WTC11 (cell line): Measurements from ENCODE around the gene DCLRE1A. TPM values are rescaled to one million over a fixed set of nuclear protein-coding genes. Genes with fewer than 3 reads are reported as not detected.

Experiments used
- ATAC-seq: fragments of 200-7000 bp; cut with Tn5 transposase; 2 replicates; pipeline ENCODE4 v1.10.0; 2021; ENCODE audit warnings: mild to moderate bottlenecking, moderate library complexity
- CTCF ChIA-PET: fragments of 300-600 bp; sonication (Branson Sonifier 250); formaldehyde crosslinking; loops from one replicate; lab custom pipeline; 2021; ENCODE audit warnings: antibody characterized with exemption; lab: Charles Lee
- POLR2A ChIA-PET: fragments of 350-600 bp; sonication (Branson Sonifier 250); formaldehyde crosslinking; loops from one replicate; lab custom pipeline; 2021; ENCODE audit warnings: antibody characterized with exemption; lab: Charles Lee
- DNase-seq: peaks from one replicate; pipeline ENCODE4 v3.0.0; 2021; ENCODE audit warnings: low spot score
- H3K27ac Mint-ChIP-seq: 2 replicates; pipeline ENCODE4 v1.8.0; 2021; ENCODE audit warnings: mixed read lengths
- H3K27me3 Mint-ChIP-seq: 2 replicates; pipeline ENCODE4 v1.8.0; 2021; ENCODE audit warnings: low read depth, mild to moderate bottlenecking, moderate library complexity, mixed read lengths
- H3K36me3 Mint-ChIP-seq: 2 replicates; pipeline ENCODE4 v1.8.0; 2021; ENCODE audit warnings: mixed read lengths
- H3K4me1 Mint-ChIP-seq: 2 replicates; pipeline ENCODE4 v1.8.0; 2022; ENCODE audit warnings: mixed read lengths
- H3K4me3 Mint-ChIP-seq: 2 replicates; pipeline ENCODE4 v1.8.0; 2021; ENCODE audit warnings: mild to moderate bottlenecking, moderate library complexity, mixed read lengths
- H3K9me3 Mint-ChIP-seq: 2 replicates; pipeline ENCODE4 v1.8.0; 2021; ENCODE audit warnings: mixed read lengths
- ATF1 ChIP-seq: sonication (generic); formaldehyde crosslinking; IDR thresholded peaks from 2 replicates; pipeline ENCODE4 v1.8.1; 2023; ENCODE audit warnings: mild to moderate bottlenecking, moderate library complexity, missing genetic modification reagents
- ATF3 ChIP-seq: sonication (generic); formaldehyde crosslinking; conservative IDR thresholded peaks from 2 replicates; pipeline ENCODE4 v1.8.1; 2022; ENCODE audit warnings: mild to moderate bottlenecking, missing genetic modification reagents
- CREM ChIP-seq: sonication (generic); formaldehyde crosslinking; IDR thresholded peaks from 2 replicates; pipeline ENCODE4 v1.8.1; 2022; ENCODE audit warnings: mild to moderate bottlenecking, missing genetic modification reagents, moderate library complexity
- E2F5 ChIP-seq: sonication (generic); formaldehyde crosslinking; IDR thresholded peaks from 2 replicates; pipeline ENCODE4 v1.8.1; 2022; ENCODE audit warnings: mild to moderate bottlenecking, moderate library complexity, missing genetic modification reagents
- ESRRA ChIP-seq: sonication (generic); formaldehyde crosslinking; IDR thresholded peaks from 2 replicates; pipeline ENCODE4 v1.8.1; 2022; ENCODE audit warnings: mild to moderate bottlenecking, missing genetic modification reagents, borderline replicate concordance
- FOXP4 ChIP-seq: sonication (generic); formaldehyde crosslinking; IDR thresholded peaks from 2 replicates; pipeline ENCODE4 v1.8.0; 2022; ENCODE audit warnings: mild to moderate bottlenecking, missing genetic modification reagents
- HMGA2 ChIP-seq: fragments of 250-450 bp; sonication (Bioruptor Pico); IDR thresholded peaks from 2 replicates; pipeline ENCODE4 v1.4.0; 2021; ENCODE audit warnings: mild to moderate bottlenecking, moderate library complexity
- JAZF1 ChIP-seq: fragments of 250-450 bp; sonication (Bioruptor Pico); IDR thresholded peaks from 2 replicates; pipeline ENCODE4 v1.9.0; 2021; ENCODE audit warnings: moderate library complexity, mild to moderate bottlenecking, inconsistent platforms
- KAT7 ChIP-seq: sonication (generic); formaldehyde crosslinking; IDR thresholded peaks from 2 replicates; pipeline ENCODE4 v1.8.1; 2023; ENCODE audit warnings: missing genetic modification reagents, mild to moderate bottlenecking, borderline replicate concordance
- MAX ChIP-seq: sonication (generic); formaldehyde crosslinking; IDR thresholded peaks from 2 replicates; pipeline ENCODE4 v1.8.0; 2022; ENCODE audit warnings: mild to moderate bottlenecking, missing genetic modification reagents
- NFE2L1 ChIP-seq: sonication (generic); formaldehyde crosslinking; IDR thresholded peaks from 2 replicates; pipeline ENCODE4 v1.8.1; 2023; ENCODE audit warnings: missing genetic modification reagents
- NR2C2 ChIP-seq: sonication (generic); formaldehyde crosslinking; IDR thresholded peaks from 2 replicates; pipeline ENCODE4 v1.8.0; 2022; ENCODE audit warnings: mild to moderate bottlenecking, missing genetic modification reagents
- SMAD3 ChIP-seq: sonication (generic); formaldehyde crosslinking; IDR thresholded peaks from 2 replicates; pipeline ENCODE4 v1.8.0; 2022; ENCODE audit warnings: missing genetic modification reagents, mild to moderate bottlenecking, borderline replicate concordance
- TEAD4 ChIP-seq: sonication (generic); formaldehyde crosslinking; IDR thresholded peaks from 2 replicates; pipeline ENCODE4 v1.8.0; 2022; ENCODE audit warnings: mild to moderate bottlenecking, missing genetic modification reagents
- ZNF121 ChIP-seq: sonication (generic); formaldehyde crosslinking; IDR thresholded peaks from 2 replicates; pipeline ENCODE4 v1.8.0; 2023; ENCODE audit warnings: missing genetic modification reagents
- ZNF263 ChIP-seq: sonication (generic); formaldehyde crosslinking; IDR thresholded peaks from 2 replicates; pipeline ENCODE4 v1.8.1; 2022; ENCODE audit warnings: low read depth, mild to moderate bottlenecking, moderate library complexity, missing genetic modification reagents
- total RNA-seq: library from RNA; stranded (reverse); gene quantifications from 3 replicates; pipeline ENCODE4 v1.2.3, GENCODE V29; 2021
- TF ChIP-seq, protein P1 (sequence below): sonication (generic); formaldehyde crosslinking; conservative IDR thresholded peaks from 2 replicates; pipeline ENCODE4 v1.8.1; 2023; ENCODE audit warnings: mild to moderate bottlenecking, low read depth, missing genetic modification reagents, moderate library complexity
- TF ChIP-seq, protein P2 (sequence below): sonication (generic); formaldehyde crosslinking; IDR thresholded peaks from 2 replicates; pipeline ENCODE4 v1.8.1; 2023; ENCODE audit warnings: mild to moderate bottlenecking, missing genetic modification reagents
- TF ChIP-seq, protein P3 (sequence below): fragments of 250-450 bp; sonication (Bioruptor Pico); IDR thresholded peaks from 2 replicates; pipeline ENCODE4 v1.9.0; 2021; ENCODE audit warnings: mild to moderate bottlenecking
- TF ChIP-seq, protein P4 (sequence below): sonication (generic); formaldehyde crosslinking; IDR thresholded peaks from 2 replicates; pipeline ENCODE4 v1.8.0; 2023; ENCODE audit warnings: missing genetic modification reagents, mild to moderate bottlenecking, borderline replicate concordance
- TF ChIP-seq, protein P5 (sequence below): sonication (generic); formaldehyde crosslinking; IDR thresholded peaks from 2 replicates; pipeline ENCODE4 v1.8.1; 2023; ENCODE audit warnings: mild to moderate bottlenecking, missing genetic modification reagents, moderate library complexity
- TF ChIP-seq, protein P6 (sequence below): sonication (generic); formaldehyde crosslinking; IDR thresholded peaks from 2 replicates; pipeline ENCODE4 v1.8.1; 2023; ENCODE audit warnings: mild to moderate bottlenecking, missing genetic modification reagents, moderate library complexity

DCLRE1A gene
- total RNA-seq, 1 experiment from 2014 or later, result 11.3 TPM

GRCh38 chr10:113853578-113854012 is 287 bp downstream of the DCLRE1A start (continued):
- TF ChIP-seq, protein P1, sequence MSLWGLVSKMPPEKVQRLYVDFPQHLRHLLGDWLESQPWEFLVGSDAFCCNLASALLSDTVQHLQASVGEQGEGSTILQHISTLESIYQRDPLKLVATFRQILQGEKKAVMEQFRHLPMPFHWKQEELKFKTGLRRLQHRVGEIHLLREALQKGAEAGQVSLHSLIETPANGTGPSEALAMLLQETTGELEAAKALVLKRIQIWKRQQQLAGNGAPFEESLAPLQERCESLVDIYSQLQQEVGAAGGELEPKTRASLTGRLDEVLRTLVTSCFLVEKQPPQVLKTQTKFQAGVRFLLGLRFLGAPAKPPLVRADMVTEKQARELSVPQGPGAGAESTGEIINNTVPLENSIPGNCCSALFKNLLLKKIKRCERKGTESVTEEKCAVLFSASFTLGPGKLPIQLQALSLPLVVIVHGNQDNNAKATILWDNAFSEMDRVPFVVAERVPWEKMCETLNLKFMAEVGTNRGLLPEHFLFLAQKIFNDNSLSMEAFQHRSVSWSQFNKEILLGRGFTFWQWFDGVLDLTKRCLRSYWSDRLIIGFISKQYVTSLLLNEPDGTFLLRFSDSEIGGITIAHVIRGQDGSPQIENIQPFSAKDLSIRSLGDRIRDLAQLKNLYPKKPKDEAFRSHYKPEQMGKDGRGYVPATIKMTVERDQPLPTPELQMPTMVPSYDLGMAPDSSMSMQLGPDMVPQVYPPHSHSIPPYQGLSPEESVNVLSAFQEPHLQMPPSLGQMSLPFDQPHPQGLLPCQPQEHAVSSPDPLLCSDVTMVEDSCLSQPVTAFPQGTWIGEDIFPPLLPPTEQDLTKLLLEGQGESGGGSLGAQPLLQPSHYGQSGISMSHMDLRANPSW (CRISPR knock-in tag), result no peak
- no peak for TF ChIP-seq CREM
- TF ChIP-seq NR2C2 (CRISPR knock-in tag), result no peak

- ATAC-seq, result no peak
- DNase-seq, result no peak
- Mint-ChIP-seq H3K4me3 (no peak overlapping the region), H3K9me3 (no peaks in the 10 kb centered on the region)
- ChIA-PET CTCF (interaction anchor here (1.3 kb wide), 1 partner anchor 23 kb away, joined by 3 read pairs; no protein-coding TSS in a partner anchor), POLR2A (no interaction called here)
- TF ChIP-seq ZNF263 (CRISPR knock-in tag) (no peak), ATF3 (CRISPR knock-in tag) (no peak), JAZF1 (CRISPR knock-in tag) (no peak), SMAD3 (CRISPR knock-in tag) (no peak), KAT7 (no peak), E2F5 (no peak), FOXP4 (CRISPR knock-in tag) (no peak), ZNF121 (CRISPR knock-in tag) (no peak), CREM (no peak), ESRRA (no peak), NFE2L1 (CRISPR knock-in tag) (no peak), HMGA2 (CRISPR knock-in tag) (no peak), ATF1 (CRISPR knock-in tag) (no peak), MAX (CRISPR knock-in tag) (no peak), TEAD4 (no peak)
- TF ChIP-seq, protein P2, sequence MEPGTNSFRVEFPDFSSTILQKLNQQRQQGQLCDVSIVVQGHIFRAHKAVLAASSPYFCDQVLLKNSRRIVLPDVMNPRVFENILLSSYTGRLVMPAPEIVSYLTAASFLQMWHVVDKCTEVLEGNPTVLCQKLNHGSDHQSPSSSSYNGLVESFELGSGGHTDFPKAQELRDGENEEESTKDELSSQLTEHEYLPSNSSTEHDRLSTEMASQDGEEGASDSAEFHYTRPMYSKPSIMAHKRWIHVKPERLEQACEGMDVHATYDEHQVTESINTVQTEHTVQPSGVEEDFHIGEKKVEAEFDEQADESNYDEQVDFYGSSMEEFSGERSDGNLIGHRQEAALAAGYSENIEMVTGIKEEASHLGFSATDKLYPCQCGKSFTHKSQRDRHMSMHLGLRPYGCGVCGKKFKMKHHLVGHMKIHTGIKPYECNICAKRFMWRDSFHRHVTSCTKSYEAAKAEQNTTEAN (CRISPR knock-in tag), result no peak
- TF ChIP-seq, protein P3, sequence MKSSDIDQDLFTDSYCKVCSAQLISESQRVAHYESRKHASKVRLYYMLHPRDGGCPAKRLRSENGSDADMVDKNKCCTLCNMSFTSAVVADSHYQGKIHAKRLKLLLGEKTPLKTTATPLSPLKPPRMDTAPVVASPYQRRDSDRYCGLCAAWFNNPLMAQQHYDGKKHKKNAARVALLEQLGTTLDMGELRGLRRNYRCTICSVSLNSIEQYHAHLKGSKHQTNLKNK, result no peak
- TF ChIP-seq, protein P4, sequence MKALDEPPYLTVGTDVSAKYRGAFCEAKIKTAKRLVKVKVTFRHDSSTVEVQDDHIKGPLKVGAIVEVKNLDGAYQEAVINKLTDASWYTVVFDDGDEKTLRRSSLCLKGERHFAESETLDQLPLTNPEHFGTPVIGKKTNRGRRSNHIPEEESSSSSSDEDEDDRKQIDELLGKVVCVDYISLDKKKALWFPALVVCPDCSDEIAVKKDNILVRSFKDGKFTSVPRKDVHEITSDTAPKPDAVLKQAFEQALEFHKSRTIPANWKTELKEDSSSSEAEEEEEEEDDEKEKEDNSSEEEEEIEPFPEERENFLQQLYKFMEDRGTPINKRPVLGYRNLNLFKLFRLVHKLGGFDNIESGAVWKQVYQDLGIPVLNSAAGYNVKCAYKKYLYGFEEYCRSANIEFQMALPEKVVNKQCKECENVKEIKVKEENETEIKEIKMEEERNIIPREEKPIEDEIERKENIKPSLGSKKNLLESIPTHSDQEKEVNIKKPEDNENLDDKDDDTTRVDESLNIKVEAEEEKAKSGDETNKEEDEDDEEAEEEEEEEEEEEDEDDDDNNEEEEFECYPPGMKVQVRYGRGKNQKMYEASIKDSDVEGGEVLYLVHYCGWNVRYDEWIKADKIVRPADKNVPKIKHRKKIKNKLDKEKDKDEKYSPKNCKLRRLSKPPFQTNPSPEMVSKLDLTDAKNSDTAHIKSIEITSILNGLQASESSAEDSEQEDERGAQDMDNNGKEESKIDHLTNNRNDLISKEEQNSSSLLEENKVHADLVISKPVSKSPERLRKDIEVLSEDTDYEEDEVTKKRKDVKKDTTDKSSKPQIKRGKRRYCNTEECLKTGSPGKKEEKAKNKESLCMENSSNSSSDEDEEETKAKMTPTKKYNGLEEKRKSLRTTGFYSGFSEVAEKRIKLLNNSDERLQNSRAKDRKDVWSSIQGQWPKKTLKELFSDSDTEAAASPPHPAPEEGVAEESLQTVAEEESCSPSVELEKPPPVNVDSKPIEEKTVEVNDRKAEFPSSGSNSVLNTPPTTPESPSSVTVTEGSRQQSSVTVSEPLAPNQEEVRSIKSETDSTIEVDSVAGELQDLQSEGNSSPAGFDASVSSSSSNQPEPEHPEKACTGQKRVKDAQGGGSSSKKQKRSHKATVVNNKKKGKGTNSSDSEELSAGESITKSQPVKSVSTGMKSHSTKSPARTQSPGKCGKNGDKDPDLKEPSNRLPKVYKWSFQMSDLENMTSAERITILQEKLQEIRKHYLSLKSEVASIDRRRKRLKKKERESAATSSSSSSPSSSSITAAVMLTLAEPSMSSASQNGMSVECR (CRISPR knock-in tag), result no peak
- TF ChIP-seq, protein P5, sequence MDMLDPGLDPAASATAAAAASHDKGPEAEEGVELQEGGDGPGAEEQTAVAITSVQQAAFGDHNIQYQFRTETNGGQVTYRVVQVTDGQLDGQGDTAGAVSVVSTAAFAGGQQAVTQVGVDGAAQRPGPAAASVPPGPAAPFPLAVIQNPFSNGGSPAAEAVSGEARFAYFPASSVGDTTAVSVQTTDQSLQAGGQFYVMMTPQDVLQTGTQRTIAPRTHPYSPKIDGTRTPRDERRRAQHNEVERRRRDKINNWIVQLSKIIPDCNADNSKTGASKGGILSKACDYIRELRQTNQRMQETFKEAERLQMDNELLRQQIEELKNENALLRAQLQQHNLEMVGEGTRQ (CRISPR knock-in tag), result no peak
- TF ChIP-seq, protein P6, sequence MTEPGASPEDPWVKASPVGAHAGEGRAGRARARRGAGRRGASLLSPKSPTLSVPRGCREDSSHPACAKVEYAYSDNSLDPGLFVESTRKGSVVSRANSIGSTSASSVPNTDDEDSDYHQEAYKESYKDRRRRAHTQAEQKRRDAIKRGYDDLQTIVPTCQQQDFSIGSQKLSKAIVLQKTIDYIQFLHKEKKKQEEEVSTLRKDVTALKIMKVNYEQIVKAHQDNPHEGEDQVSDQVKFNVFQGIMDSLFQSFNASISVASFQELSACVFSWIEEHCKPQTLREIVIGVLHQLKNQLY (CRISPR knock-in tag), result no peak
- TF ChIP-seq, all 79 proteins: peak for 0
- Mint-ChIP-seq H3K36me3 (peaks cover 14% of the 10 kb centered on the region; the same call in 1 of the 2 replicates), H3K27ac (no peak overlapping the region), H3K27me3 (no peaks in the 10 kb centered on the region), H3K4me1 (peaks cover 21% of the 10 kb centered on the region)
These were observed 3.9 kb downstream of the DCLRE1A start for GRCh38 chr10:113849946-113850345.
